ENCODE data around the gene LYSMD2.

The LYSMD2 gene

GRCh38 chr15:51718746-51719145 is 18.7 kb downstream of the LYSMD2 start:
- no peak for DNase-seq

GRCh38 chr15:51718219-51718618 is 19.2 kb downstream of the LYSMD2 start:
- DNase-seq, result no peak

- no peak for DNase-seq
Measured at GRCh38 chr15:51714911-51715310, 22.5 kb downstream of the LYSMD2 start.

- no peak for DNase-seq
Measured at GRCh38 chr15:51714162-51714561, 23.3 kb downstream of the LYSMD2 start.

GRCh38 chr15:51709031-51709430 is 28.4 kb downstream of the LYSMD2 start:
- no peak for DNase-seq

- no peak for DNase-seq
Measured at GRCh38 chr15:51708013-51708412, 29.4 kb downstream of the LYSMD2 start.

- no peak for DNase-seq
Measured at GRCh38 chr15:51706926-51707608, 30.4 kb downstream of the LYSMD2 start.

- DNase-seq, result no peak
Measured at GRCh38 chr15:51706291-51706690, 31.2 kb downstream of the LYSMD2 start.

- no peak for DNase-seq
Measured at GRCh38 chr15:51702710-51703109, 34.7 kb downstream of the LYSMD2 start.

GRCh38 chr15:51699373-51699772 is 38.1 kb downstream of the LYSMD2 start:
- DNase-seq, result no peak

- DNase-seq, result no peak
Measured at GRCh38 chr15:51697163-51697562, 40.3 kb downstream of the LYSMD2 start.

- no peak for DNase-seq
Measured at GRCh38 chr15:51696566-51696965, 40.9 kb downstream of the LYSMD2 start.

- DNase-seq, result no peak
Measured at GRCh38 chr15:51692154-51692553, 45.3 kb downstream of the LYSMD2 start.

GRCh38 chr15:51688863-51689262 is 48.6 kb downstream of the LYSMD2 start:
- no peak for DNase-seq

GRCh38 chr15:51687565-51687964 is 49.9 kb downstream of the LYSMD2 start:
- no peak for DNase-seq

- peak; percentile 70 for DNase-seq
Measured at GRCh38 chr15:51681303-51681963, 56.0 kb downstream of the LYSMD2 start, which contains the start of gene SCG3. Gene SCG3, plus strand, starts transcription at chr15:51681503. Its CDS starts 253 bp downstream, at chr15:51681756.

- no peak for DNase-seq
Measured at GRCh38 chr15:51680321-51680720, 57.1 kb downstream of the LYSMD2 start.

GRCh38 chr15:51678096-51678495 is 59.4 kb downstream of the LYSMD2 start:
- DNase-seq, result no peak

GRCh38 chr15:51677452-51677851 is 60.0 kb downstream of the LYSMD2 start:
- no peak for DNase-seq

- no peak for DNase-seq
Measured at GRCh38 chr15:51677021-51677420, 60.4 kb downstream of the LYSMD2 start.

GRCh38 chr15:51675234-51675633 is 62.2 kb downstream of the LYSMD2 start:
- DNase-seq, result no peak

Measured in RPMI8226 (cell line).